Measurements from ENCODE around the gene GAB2.
"Not testable (repeated sequence)": the region's sequence is repeated elsewhere in the genome, so short reads cannot be mapped to it uniquely, and the experiment has no call there.

GAB2 gene

GRCh38 chr11:78300108-78300839, 117.3 kb downstream of the GAB2 start:
- no peak for DNase-seq

DNA sequence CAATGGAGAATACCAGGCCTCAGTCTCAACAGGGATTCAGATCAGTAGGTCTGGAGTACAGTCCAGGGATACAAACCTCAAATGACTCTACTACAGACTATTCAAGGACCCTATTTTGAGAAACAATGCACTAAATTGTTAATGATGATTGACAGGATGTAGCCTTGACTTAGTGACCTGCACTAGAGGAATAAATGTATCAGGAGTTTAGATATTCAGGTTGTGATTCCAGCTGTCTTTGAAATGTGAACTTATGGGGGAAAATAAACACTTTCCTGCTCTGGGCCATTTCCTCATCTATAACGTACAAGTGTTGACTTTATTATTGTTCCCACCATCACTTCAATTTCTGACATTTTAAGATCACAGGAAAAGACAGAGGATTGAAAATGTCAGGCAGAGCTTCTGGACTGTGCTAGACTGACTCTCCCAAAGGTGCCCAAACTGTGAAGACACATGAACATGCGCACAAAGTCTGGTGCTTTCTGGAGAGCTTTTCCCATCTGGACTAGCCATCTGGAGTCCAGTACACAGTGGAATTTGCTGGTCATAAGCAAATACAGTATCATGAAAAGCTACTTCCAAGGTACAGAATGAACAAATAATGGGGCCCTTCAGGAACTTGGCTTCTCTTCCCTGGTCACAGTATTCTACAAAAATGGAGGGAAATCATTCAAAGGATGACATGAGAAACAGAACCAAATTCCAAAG, 118.5 kb downstream of the GAB2 start:
- DNase-seq = no peak

DNA sequence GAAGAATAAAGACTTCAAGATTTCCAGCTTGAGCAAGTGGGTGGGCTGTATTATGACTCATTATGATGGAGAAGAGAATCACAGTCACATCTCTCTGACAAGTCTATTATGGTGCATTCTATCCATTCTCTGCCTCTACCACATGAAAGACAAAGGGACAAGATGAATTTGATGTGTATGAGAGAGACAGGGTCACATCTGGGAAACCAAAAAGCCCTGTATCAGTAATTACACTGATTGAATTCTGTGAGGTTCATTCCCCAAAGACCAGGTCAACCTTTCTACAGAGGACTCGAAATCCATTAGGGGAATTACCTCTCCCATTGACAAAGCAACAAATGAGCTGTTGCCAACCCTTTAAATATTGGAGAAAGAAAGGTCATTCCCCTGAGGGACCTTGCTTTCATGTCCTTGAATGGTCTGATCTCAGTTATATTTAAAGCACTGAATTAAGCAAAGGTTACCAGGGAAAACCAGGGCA, 119.3 kb downstream of the GAB2 start:
- no peak for DNase-seq

DNA sequence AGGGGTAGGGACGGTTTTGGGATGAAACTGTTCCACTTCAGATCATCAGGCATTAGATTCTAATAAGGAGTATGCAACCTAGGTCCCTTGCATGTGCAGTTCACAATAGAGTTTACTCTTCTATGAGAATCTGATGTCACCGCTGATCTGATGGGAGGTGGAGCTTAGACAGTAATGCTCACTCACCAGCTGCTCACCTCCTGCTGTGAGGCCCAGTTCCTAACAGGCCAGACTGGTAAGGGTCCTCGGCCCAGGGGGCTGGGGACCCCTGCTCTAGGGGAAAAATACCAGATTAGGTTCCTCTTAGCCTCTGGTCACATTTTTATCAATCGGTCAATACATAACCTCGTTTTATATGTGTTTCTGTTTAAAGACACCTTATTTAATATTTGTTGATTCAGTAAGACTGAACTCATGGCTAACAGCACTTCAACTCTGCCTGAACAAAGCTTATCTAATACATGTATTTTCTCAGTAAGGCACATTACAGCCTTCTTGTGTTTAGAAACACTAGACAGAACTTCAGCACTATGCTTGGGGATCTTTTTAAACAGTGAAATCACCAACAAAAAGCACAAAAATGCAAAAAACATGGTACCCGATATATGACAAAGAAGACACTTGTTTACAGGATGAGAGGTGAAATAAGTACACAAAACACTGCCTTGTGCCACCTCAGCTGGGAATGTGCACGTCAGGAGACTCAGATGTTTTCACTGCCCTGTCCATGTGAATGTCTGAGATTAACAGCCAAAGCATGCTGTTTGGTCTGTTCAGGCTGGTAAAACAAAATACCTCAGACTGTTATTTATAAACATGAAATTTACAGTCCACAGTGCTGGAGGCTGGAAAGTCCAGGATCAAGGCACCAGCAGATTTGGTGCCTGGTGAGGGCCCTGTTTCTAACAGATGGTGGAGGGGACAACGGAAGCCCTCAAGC, 121.4 kb downstream of the GAB2 start:
- DNase-seq = no peak

- DNase-seq = no peak
Measured at GRCh38 chr11:78295347-78295746, 122.3 kb downstream of the GAB2 start.

DNA sequence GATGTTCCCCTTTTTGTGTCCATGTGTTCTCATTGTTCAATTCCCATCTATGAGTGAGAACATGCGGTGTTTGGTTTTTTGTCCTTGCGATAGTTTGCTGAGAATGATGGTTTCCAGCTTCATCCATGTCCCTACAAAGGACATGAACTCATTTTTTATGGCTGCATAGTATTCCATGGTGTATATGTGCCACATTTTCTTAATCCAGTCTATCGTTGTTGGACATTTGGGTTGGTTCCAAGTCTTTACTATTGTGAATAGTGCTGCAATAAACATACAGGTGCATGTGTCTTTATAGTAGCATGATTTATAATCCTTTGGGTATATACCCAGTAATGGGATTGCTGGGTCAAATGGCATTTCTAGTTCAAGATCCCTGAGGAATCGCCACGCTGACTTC, 123.5 kb downstream of the GAB2 start:
- not testable (repeated sequence) for DNase-seq

GRCh38 chr11:78293536-78293935, 124.1 kb downstream of the GAB2 start:
- DNase-seq = no peak

DNA sequence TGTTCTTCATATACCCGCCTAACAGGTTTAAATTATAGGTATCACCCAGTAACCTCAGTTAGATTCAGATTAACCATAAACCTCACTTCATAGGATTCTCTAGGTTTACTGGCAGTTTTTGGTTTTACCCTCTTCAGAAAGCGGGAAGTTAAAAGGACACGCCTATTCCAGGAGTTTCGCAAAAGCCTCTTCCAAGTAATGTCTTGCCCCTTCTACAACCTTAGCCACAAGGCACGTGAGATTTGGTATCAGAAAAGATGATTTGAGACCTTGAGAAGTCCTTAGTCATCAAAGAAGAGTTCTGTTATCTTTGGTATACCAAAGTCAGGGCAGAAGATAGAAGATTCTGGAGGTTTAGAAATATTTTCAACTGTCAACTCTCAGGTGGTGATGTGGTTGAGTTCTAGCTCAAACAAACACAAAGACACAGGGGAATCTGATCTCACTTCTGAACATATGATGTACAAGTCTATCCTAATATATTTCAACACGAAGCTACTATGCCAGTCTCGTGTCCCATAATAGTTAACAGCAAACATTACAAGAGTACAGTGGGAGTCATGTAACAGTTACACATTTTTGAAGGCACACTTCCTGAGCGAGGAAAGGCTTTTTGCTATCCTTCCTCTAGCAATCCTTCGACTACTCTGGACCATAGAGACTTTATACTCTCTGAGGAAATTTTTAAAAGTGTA, 125.4 kb downstream of the GAB2 start:
- no peak for DNase-seq

DNA sequence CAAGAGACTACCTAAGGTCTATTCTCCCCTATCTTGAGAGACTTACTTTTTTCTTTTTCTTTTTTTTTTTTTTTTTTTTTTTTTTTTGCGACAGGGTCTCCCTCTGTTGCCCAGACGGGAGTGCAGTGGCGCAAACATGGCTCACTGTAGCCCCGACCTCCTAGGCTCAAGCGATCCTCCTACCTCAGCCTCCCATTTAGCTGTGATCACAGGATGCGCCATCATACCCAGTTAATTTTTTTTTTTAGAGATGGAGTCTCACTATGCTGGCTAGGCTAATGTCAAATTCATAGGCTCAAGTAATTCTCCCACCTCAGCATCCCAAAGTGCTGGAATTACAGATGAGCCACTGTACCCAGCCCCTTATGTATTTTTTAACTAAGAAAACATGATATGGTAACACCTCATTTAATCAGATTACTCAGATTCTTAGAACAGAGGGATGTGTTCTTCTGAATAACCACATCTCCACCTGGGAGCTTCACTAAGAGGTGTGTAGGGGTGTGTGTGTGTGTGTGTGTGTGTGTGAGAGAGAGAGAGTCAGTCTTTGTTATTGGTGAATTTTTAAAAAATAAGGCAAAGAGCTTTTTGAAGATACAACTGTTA, 126.0 kb downstream of the GAB2 start:
- no peak for DNase-seq

DNA sequence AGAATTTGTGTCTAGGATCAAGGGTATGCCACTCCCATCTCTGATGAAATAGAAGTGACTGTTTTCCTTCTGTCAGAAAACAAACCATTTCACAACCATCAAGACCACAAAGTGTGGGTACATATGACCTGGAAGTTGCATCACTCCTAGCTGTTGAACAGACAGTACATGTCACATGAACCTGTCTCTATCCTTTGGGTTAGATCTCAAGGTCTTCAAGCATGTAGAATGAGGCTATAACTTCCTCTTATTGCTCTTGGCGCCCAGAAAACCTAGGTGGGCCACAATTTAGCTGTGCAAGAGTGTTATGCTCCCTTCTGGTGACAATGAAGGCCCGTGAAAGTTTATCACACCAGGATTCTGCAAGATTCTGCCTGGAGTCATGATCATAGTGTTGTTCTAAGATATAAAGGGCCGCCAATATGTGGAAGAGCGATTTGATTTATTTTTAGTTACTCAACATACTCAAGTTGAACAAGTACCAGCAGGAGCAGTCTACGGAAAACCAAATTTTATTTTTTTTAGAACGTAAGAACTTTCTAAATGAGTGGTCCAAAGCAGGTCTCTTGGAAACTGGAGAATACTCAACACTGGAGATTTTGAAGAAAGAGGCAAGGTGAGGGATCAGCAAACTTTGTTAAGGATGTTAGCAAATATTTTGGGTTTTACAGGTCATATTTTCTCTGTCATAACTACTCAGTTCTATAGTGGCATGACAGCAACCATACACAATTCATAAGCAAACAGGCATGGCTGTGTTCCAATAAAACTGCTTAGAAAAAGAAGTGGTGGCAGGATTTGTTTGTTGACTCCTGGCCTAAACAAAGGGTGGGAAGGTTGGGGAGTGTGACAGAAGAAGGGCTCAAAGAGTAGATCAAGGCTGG, 127.1 kb downstream of the GAB2 start:
- no peak for DNase-seq

DNA sequence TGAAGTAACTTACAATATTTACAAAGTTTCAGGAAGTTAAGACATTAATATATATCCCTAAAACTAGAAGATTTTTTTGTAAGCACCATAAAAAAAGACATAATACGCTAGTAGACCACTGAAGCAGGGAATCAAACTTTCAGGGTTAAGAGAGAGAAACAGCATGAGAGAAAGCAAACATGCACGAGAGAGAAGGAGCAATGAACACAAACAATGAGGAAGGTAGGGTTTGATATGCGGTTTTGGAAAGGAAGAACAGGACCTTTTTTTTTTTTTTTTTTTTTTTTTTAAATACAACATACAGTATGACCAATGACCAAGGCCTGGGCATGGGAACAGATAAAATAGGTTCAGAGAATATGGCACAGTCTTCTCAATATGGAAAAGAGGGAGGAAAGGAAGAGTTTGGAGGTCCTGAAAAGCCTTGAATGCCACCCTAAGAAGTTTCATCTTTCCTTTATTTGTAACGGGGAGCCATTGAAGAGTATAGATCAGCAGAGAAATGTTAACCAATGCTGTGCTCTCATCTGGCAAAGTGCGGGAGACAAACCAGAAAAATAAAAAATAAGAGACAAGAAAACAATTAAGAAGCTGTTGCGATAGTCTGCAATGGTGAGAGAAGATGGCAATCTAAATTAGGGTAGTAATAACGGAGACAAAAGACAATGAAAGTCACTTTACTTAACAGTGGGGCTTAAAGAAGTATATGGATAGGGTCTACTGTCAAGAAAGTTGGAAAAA, 127.9 kb downstream of the GAB2 start:
- DNase-seq = no peak

DNA sequence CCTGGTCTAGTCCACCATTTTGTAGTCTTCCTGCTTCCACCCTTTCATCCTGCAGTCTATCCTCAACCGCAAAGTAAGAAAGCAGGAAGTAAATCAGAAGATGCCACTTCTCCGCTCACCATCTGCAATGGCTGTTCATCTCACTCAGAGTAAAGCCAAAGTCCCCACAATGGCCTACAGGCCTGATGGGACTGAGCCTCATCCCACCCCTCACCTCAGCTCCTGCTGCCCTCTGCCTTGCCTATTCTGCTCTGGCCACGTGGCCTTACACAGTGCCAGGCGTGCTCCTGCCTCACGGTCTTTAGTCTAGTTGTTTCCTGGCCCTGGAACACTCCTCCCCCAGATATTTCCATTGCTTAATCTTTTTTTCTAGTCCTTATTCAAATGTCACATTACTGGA, 133.4 kb downstream of the GAB2 start:
- no peak for DNase-seq

DNA sequence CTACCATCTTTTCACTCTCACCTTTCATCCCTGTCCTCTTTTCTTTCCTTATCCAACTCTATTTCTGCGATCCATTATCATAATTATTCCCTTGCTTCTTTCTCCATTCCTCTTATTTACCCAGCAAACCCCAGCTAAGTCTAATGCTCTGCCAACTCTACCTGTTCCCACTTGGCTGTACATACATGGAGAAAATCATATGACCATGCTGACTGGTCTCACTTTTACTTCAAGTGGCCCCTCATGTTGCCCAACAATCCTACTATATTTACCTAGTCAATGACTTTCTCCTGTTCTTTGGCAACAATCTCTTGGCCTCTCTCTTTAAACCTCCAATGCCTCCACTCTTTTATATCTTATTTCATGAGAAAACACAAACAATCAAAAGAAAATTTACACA, 134.8 kb downstream of the GAB2 start:
- DNase-seq = peak; percentile 24

- no peak for DNase-seq
Measured at GRCh38 chr11:78281511-78281910, 136.1 kb downstream of the GAB2 start.

DNA sequence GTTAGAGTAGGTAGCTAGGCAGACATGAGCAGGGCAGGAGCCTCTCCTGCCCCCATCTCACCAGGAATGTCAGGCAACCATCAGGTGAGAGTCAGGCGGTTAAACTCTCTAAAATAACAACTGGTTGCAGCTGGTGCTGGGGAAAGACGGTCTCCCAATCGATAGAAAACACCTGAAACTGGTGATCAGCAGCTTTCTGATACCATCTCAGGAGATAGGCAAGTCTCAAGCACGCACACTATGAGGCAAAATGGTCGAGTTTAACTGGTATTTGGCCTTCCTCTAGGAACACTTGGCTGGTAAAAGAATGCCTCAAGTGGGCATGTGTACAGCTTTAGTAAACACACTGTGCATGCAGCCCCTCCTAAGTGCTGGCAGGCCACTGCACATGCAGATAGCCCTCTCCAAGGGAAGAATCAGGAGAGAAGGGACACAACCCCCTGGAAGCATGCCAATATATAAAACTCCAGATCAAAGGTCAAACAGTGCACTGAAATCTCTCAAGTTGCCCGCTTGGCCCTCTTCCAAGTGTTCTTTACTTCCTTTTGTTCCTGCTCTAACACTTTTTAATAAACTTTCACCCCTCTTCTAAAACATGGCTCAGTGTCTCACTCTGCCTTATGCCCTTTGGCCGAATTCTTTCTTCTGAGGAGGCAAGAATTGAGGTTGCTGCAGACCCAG, 140.2 kb downstream of the GAB2 start:
- DNase-seq = no peak

GRCh38 chr11:78276311-78276710, 141.3 kb downstream of the GAB2 start:
- no peak for DNase-seq

- no peak for DNase-seq
Measured at GRCh38 chr11:78274739-78275138, 142.9 kb downstream of the GAB2 start.

DNA sequence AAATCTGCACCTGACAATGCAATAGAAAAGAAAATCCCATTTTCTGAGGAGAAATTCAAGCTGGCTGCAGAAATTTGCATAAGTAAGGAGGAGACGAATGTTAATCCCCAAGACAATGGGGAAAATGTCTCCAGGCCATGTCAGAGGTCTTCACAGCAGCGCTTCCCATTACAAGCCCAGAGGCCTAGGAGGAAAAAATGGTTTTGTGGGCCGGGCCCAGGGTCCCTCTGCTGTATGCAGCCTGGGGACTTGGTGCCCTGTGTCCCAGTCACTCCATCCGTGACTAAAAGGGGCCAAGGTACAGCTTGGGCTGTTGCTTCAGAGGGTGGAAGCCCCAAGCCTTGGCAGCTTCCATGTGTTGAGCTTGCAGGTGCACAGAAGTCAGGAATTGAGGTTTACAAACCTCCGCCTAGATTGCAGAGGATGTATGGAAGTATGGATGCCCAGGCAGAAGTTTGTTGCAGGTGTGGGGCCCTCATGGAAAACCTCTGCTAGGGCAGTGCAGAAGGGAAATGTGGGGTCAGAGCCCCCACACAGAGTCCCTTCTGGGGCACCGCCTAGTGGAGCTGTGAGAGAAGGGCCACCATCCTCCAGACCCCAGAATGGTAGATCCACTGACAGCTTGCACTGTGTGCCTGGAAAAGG, 144.9 kb downstream of the GAB2 start:
- DNase-seq = not testable (repeated sequence)

DNA sequence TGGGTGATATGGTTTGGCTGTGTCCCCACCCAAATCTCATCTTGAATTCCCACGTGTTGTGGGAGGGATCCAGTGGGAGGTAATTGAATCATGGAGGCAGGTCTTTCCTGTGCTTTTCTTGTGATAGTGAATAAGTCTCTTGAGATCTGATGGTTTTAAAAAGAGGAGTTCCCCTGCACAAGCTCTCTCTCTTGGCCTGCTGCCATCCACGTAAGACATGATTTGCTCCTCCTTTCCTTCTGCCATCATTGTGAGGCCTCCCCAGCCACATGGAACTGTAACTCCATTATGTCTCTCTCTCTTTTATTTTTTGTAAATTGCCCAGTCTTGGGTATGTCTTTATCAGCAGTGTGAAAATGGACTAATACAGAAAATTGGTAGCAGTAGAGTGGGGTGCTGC, 145.8 kb downstream of the GAB2 start:
- not testable (repeated sequence) for DNase-seq
